22Rv1 (cell line): Measurements from ENCODE around the gene SERHL2.

ENCODE experiments used
- H3K27ac ChIP-seq: fragments of 450-650 bp; 2 replicates; pipeline ENCODE4 v1.5.1; 2017
- ZFX ChIP-seq: fragments of 450-650 bp; IDR thresholded peaks from 2 replicates; pipeline ENCODE4 v1.6.1; 2017; ENCODE audit warnings: antibody characterized with exemption, borderline replicate concordance
- TF ChIP-seq, protein P1 (sequence below): fragments of 450-650 bp; IDR thresholded peaks from 2 replicates; pipeline ENCODE4 v1.5.1; 2017; ENCODE audit warnings: mild to moderate bottlenecking

SERHL2 gene

DNA sequence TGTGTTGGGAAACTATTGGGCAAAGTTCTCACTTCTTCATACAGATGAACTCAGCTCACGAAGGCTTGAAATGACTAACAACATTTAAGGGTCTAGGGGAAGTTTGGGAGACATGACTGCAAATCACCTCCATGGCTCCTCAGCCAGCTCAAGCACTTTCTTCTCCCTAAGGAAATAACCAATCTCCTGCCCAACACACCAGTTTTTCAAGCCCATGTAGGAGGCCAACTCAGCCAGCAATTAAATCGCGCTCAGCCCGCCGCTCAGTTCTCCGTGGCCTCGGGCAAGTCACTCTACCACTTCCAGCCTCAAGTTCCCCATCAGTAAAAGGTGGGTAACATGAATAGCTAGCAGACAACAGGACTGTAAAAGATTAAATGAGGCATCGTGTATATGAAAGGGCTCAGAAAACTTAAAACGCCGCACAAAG, 60.1 kb downstream of the SERHL2 start:
- H3K27ac ChIP-seq = peak overlapping the region; percentile 98

DNA sequence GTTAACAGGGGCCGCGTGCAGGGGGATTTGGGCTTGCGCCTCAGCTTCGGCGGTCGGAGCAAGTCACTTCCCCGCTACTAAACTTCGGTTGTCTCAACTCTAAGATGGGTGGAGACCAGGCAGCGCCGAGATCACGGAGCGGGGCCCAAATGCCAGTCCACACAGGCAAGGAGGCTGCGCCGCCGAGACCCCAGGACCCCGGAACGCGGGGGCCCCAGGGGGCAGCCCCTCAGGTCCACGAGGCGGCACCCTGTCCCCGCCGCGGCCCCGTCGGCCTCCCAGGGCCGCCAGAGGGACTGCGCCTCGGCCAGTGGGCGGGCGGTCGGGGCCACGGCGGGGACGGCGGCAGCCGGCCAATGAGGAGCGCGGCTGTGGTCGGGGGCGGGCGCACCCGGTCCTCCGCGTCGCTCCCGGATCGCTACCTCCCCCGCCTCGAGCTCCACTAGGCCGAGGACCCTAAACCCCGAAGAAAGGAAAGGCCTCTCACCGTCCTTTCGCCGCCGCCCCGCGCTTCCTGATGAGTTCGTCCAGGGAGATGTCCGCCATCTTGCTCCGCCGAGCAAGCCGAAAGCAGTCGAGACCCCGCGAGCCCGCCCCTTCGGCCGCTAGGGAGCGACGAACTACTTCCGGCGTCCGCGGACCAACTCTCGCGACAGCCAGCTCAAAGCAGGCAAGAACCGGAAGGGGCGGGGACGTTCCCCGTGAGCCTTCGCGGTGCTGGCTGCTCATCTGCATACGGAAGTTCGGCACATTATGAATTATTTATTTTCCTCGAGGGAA, 60.7 kb downstream of the SERHL2 start, which contains the start of gene POLDIP3:
TSS of gene POLDIP3 (minus strand) at position 572 of the 780 bp plus-strand sequence. CDS start at position 546, 26 bp downstream.
- TF ChIP-seq, protein P1, sequence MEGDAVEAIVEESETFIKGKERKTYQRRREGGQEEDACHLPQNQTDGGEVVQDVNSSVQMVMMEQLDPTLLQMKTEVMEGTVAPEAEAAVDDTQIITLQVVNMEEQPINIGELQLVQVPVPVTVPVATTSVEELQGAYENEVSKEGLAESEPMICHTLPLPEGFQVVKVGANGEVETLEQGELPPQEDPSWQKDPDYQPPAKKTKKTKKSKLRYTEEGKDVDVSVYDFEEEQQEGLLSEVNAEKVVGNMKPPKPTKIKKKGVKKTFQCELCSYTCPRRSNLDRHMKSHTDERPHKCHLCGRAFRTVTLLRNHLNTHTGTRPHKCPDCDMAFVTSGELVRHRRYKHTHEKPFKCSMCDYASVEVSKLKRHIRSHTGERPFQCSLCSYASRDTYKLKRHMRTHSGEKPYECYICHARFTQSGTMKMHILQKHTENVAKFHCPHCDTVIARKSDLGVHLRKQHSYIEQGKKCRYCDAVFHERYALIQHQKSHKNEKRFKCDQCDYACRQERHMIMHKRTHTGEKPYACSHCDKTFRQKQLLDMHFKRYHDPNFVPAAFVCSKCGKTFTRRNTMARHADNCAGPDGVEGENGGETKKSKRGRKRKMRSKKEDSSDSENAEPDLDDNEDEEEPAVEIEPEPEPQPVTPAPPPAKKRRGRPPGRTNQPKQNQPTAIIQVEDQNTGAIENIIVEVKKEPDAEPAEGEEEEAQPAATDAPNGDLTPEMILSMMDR = no peak; the same call in none of the 2 replicates
- no peak for TF ChIP-seq ZFX
- H3K27ac ChIP-seq = peak within 1 kb of the TSS; percentile 98

More for the DNA sequence above, 60.1 kb downstream of the SERHL2 start:
- no peak for TF ChIP-seq ZFX
- TF ChIP-seq, protein P1 = no peak

GRCh38 chr22:42615092-42615859, 61.5 kb downstream of the SERHL2 start:
- TF ChIP-seq, protein P1 = no peak
- no peak for TF ChIP-seq ZFX
- H3K27ac ChIP-seq = peak overlapping the region; percentile 98

DNA sequence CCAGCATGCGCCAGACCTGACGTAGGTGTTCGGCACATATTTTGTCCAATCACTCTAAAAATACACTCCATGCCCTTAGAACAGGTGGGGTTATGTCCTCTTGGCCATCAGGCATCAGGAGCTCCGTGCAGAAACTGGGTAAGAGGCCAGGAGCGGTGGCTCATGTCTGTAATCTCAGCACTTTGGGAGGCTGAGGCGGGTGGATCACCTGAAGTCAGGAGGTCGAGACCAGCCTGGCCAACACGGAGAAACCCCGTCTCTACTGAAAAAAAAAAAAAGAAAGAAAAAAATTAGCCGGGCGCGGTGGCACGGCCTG, 62.1 kb downstream of the SERHL2 start:
- H3K27ac ChIP-seq = peak overlapping the region; percentile 98

- peak overlapping the region; percentile 98 for H3K27ac ChIP-seq
- TF ChIP-seq, protein P1 = no peak
- no peak for TF ChIP-seq ZFX
Observed at GRCh38 chr22:42617155-42617983, 63.6 kb downstream of the SERHL2 start.

GRCh38 chr22:42619261-42620063, 65.7 kb downstream of the SERHL2 start:
- H3K27ac ChIP-seq = peak overlapping the region; percentile 65

More at GRCh38 chr22:42619261-42620063, 65.7 kb downstream of the SERHL2 start:
- TF ChIP-seq, protein P1 = no peak
- no peak for TF ChIP-seq ZFX
